ENCODE results near the gene LRMDA. TPM values are rescaled to one million over a fixed set of nuclear protein-coding genes. Genes with fewer than 3 reads are reported as not detected.

LRMDA gene
- total RNA-seq, 1 experiment from 2014 or later: 4.8 TPM

GRCh38 chr10:75887369-75887768, 455.9 kb downstream of the LRMDA start:
- no peak for TF ChIP-seq REST (IDR thresholded peaks at IDR 0.05; ENCODE audit: low read depth)
- TF ChIP-seq CBX3 (IDR thresholded peaks at IDR 0.05; ENCODE audit: low read depth): no peak
- no peak for TF ChIP-seq ZNF274 (IDR thresholded peaks at IDR 0.05; ENCODE audit: low read depth, low read length)
- TF ChIP-seq MAX (IDR thresholded peaks at IDR 0.05): no peak
- no peak for TF ChIP-seq FOSL1 (IDR thresholded peaks at IDR 0.05; ENCODE audit: low read depth)
- TF ChIP-seq TCF7L2 (IDR thresholded peaks at IDR 0.05; ENCODE audit: borderline replicate concordance, extremely low read depth, insufficient read depth, insufficient read length): no peak
- TF ChIP-seq ELF1 (IDR thresholded peaks at IDR 0.05; ENCODE audit: borderline replicate concordance, low read depth): no peak
- TF ChIP-seq ZBTB33 (IDR thresholded peaks at IDR 0.05; ENCODE audit: extremely low read depth, insufficient replicate concordance, low read length): no peak
- TF ChIP-seq RAD21 (IDR thresholded peaks at IDR 0.05; ENCODE audit: low read depth): no peak
- TF ChIP-seq CEBPB (IDR thresholded peaks at IDR 0.05; ENCODE audit: low read depth): no peak
- TF ChIP-seq SP1 (IDR thresholded peaks at IDR 0.05; ENCODE audit: low read depth): no peak
- no peak for TF ChIP-seq EZH2 (IDR thresholded peaks at IDR 0.05)
- TF ChIP-seq ZFX (IDR thresholded peaks at IDR 0.05): no peak
- TF ChIP-seq POLR2A (IDR thresholded peaks at IDR 0.05; ENCODE audit: borderline replicate concordance, extremely low read depth, insufficient read depth, insufficient read length): no peak
- no peak for TF ChIP-seq EGR1 (IDR thresholded peaks at IDR 0.05; ENCODE audit: low read depth)
- TF ChIP-seq POLR2AphosphoS5 (IDR thresholded peaks at IDR 0.05; ENCODE audit: low read depth, low read length): no peak
- TF ChIP-seq JUND (IDR thresholded peaks at IDR 0.05): no peak
- TF ChIP-seq SIN3A (IDR thresholded peaks at IDR 0.05; ENCODE audit: low read depth): no peak
- H3K9me3 ChIP-seq (ENCODE audit: control insufficient read depth in 1 of 2, insufficient read depth in 1 of 2, low read depth in 1 of 2, low read length in 2 of 2): no peaks in the 10 kb centered on the region
- H3K9ac ChIP-seq (ENCODE audit: low read length): no peak overlapping the region
- CTCF ChIA-PET: no interaction called here
- no peaks in the 10 kb centered on the region for H3K79me2 ChIP-seq (ENCODE audit: insufficient read depth, low read length)
- H2AFZ ChIP-seq (ENCODE audit: low read depth, low read length, poor library complexity, severe bottlenecking): no peak overlapping the region
- H3K4me2 ChIP-seq (ENCODE audit: low read length): no peak overlapping the region
- ATAC-seq (no peak), DNase-seq (ENCODE audit: low read depth, low spot score) (no peak)
- BruUV-seq (replicated peaks): no TSS peak
- H3K4me1 ChIP-seq (ENCODE audit: control insufficient read depth in 1 of 2, insufficient read depth in 2 of 2, low read length in 2 of 2): no peaks in the 10 kb centered on the region
- H3K9me2 ChIP-seq (ENCODE audit: insufficient read depth): no peaks in the 10 kb centered on the region
- no peaks in the 10 kb centered on the region for H4K20me1 ChIP-seq (ENCODE audit: insufficient read depth)
- H3K4me3 ChIP-seq (replicated peaks in 1 of 2; ENCODE audit: low read depth in 1 of 2, low read length in 2 of 2): no peak overlapping the region
- RAD21 ChIA-PET (ENCODE audit: low non-redundant PET in 1 of 2, low total read pairs in 2 of 2, uncharacterized antibody in 2 of 2, unreplicated experiment in 2 of 2): no interaction called here
- H3K27me3 ChIP-seq (ENCODE audit: insufficient read depth, low read length): no peaks in the 10 kb centered on the region
- intact Hi-C loops (cut with micrococcal nuclease): no loop called here
- H3K27ac ChIP-seq (ENCODE audit: low read depth, low read length): no peak overlapping the region
- H3K36me3 ChIP-seq (ENCODE audit: control insufficient read depth in 1 of 2, insufficient read depth in 2 of 2, low read length in 2 of 2): no peaks in the 10 kb centered on the region
- POLR2A ChIA-PET: no interaction called here

Data from HCT116 (cell line).